GM12878 (cell line): ENCODE results near the gene WDR31. TPM values are rescaled to one million over a fixed set of nuclear protein-coding genes. Genes with fewer than 3 reads are reported as not detected.

Experiments
- ATAC-seq: fragments of 200-7000 bp; cut with Tn5 transposase; 3 replicates; pipeline ENCODE4 v1.9.1; 2020; ENCODE audit warnings: mild to moderate bottlenecking, moderate library complexity
- BruUV-seq: library from RNA; stranded (reverse); fragments of 400-500 nt; replicated peaks from 2 replicates; lab custom pipeline; 2021; lab: Mats Ljungman, UMichigan
- CTCF ChIA-PET: fragments of 300-600 bp; sonication (Branson Sonifier 250); formaldehyde crosslinking; extraction: SDS; loops from one replicate; lab custom pipeline; 2021; ENCODE audit warnings: inconsistent platforms; lab: Yijun Ruan, JAX
- POLR2A ChIA-PET: fragments of 350-600 bp; formaldehyde crosslinking; extraction: SDS; loops from one replicate; lab custom pipeline; 2021; ENCODE audit warnings: inconsistent platforms; lab: Charles Lee
- RAD21 ChIA-PET: fragments of 300-600 bp; sonication (Branson Sonifier 250); formaldehyde crosslinking; loops from one replicate; lab custom pipeline; 2023; ENCODE audit warnings: antibody characterized with exemption; ENCODE audit not compliant: unreplicated experiment; lab: Charles Lee
- SMC1A ChIA-PET: fragments of 300-600 bp; sonication (Branson Sonifier 250); formaldehyde crosslinking; loops from one replicate; lab custom pipeline; 2023; ENCODE audit not compliant: unreplicated experiment, uncharacterized antibody; lab: Charles Lee
- DNase-seq: peaks from one replicate; pipeline ENCODE4 v3.0.0-alpha.2; 2011; ENCODE audit warnings: low read depth, low spot score
- FAIRE-seq: peaks from 3 replicates; lab custom pipeline; 2011; peaks lifted over from hg19 to GRCh38; lab: Jason Lieb, UNC
- H2AFZ ChIP-seq: 2 replicates; pipeline ENCODE4 v1.6.0; 2011; ENCODE audit warnings: low read depth, low read length, control low read depth; ENCODE audit not compliant: control insufficient read depth
- H3K27ac ChIP-seq: 2 replicates; pipeline ENCODE4 v1.5.1; 2011; ENCODE audit warnings: control low read depth; ENCODE audit not compliant: control insufficient read depth, insufficient read depth
- H3K27me3 ChIP-seq, 2 experiments: replicated peaks in 1 of 2; 2 replicates each; pipeline versions ENCODE4 v1.6.0 to v1.6.1; 2011; ENCODE audit warnings: low read length in 1 of 2; ENCODE audit not compliant: control insufficient read depth in 2 of 2, insufficient read depth in 2 of 2
- H3K36me3 ChIP-seq, 2 experiments: 2 replicates each; pipeline ENCODE4 v1.5.1; 2011; ENCODE audit warnings: low read length in 1 of 2; ENCODE audit not compliant: control insufficient read depth in 2 of 2, insufficient read depth in 2 of 2
- H3K4me1 ChIP-seq: 2 replicates; pipeline ENCODE4 v1.6.1; 2011; ENCODE audit warnings: mild to moderate bottlenecking, low read length, moderate library complexity, mixed read lengths; ENCODE audit not compliant: control insufficient read depth, insufficient read depth
- H3K4me2 ChIP-seq: 2 replicates; pipeline ENCODE4 v1.6.0; 2011; ENCODE audit warnings: control low read depth; ENCODE audit not compliant: control insufficient read depth, insufficient read depth
- H3K4me3 ChIP-seq: fragments of 200-600 bp; sonication (generic); 2 replicates; pipeline ENCODE4 v1.5.1; 2016
- H3K79me2 ChIP-seq: 2 replicates; pipeline ENCODE4 v1.6.0; 2011; ENCODE audit warnings: low read length; ENCODE audit not compliant: control insufficient read depth, insufficient read depth
- H3K9ac ChIP-seq: 2 replicates; pipeline ENCODE4 v1.8.0; 2011; ENCODE audit warnings: low read length, control low read depth, mixed read lengths; ENCODE audit not compliant: control insufficient read depth, insufficient read depth
- H3K9me3 ChIP-seq: replicated peaks from 3 replicates; pipeline ENCODE4 v1.5.1; 2011; ENCODE audit warnings: mild to moderate bottlenecking, low read length; ENCODE audit not compliant: control insufficient read depth, insufficient read depth
- H4K20me1 ChIP-seq: 2 replicates; pipeline ENCODE4 v1.6.0; 2011; ENCODE audit not compliant: control insufficient read depth, insufficient read depth
- BHLHE40 ChIP-seq, 2 experiments: fragments of 450-650 bp in 1 of 2; IDR thresholded peaks; 2 replicates each; pipeline ENCODE4 v1.6.1; 2011 to 2017; ENCODE audit warnings: low read depth in 2 of 2, borderline replicate concordance in 1 of 2, improper control_type of control experiment in 1 of 2, low read length in 1 of 2, mild to moderate bottlenecking in 1 of 2
- CHD2 ChIP-seq: IDR thresholded peaks from 2 replicates; pipeline ENCODE4 v1.6.1; 2011; ENCODE audit warnings: low read depth, low read length, improper control_type of control experiment, borderline replicate concordance
- CHD4 ChIP-seq: fragments of 200-600 bp; sonication (generic); IDR thresholded peaks from 2 replicates; pipeline ENCODE4 v1.6.1; 2016; ENCODE audit warnings: mild to moderate bottlenecking
- HDGF ChIP-seq: fragments of 450-650 bp; IDR thresholded peaks from 2 replicates; pipeline ENCODE4 v1.6.1; 2016; ENCODE audit warnings: antibody characterized with exemption
- IKZF1 ChIP-seq: fragments of 450-650 bp; conservative IDR thresholded peaks from 2 replicates; pipeline ENCODE4 v1.6.1; 2017; ENCODE audit warnings: antibody characterized with exemption, mild to moderate bottlenecking
- MYB ChIP-seq: fragments of 150-350 bp; IDR thresholded peaks from 2 replicates; pipeline ENCODE4 v1.6.1; 2014; ENCODE audit warnings: mild to moderate bottlenecking, low read depth, low read length, borderline replicate concordance
- NR2C1 ChIP-seq: fragments of 450-650 bp; IDR thresholded peaks from 2 replicates; pipeline ENCODE4 v1.6.1; 2017; ENCODE audit warnings: antibody characterized with exemption, mild to moderate bottlenecking, moderate library complexity
- NR2C2 ChIP-seq: IDR thresholded peaks from 2 replicates; pipeline ENCODE4 v1.6.1; 2011; ENCODE audit warnings: borderline replicate concordance, low read depth; ENCODE audit not compliant: control insufficient read depth, insufficient read length
- PAX5 ChIP-seq: IDR thresholded peaks from 2 replicates; pipeline ENCODE4 v1.6.1; 2011; ENCODE audit warnings: low read depth, low read length, borderline replicate concordance
- STAT1 ChIP-seq: fragments of 450-650 bp; conservative IDR thresholded peaks from 2 replicates; pipeline ENCODE4 v1.6.1; 2014; ENCODE audit warnings: antibody characterized with exemption, mild to moderate bottlenecking
- YY1 ChIP-seq: IDR thresholded peaks from 2 replicates; pipeline ENCODE4 v1.6.1; 2011; ENCODE audit warnings: low read depth, mild to moderate bottlenecking, low read length
- ZNF217 ChIP-seq: fragments of 450-650 bp; IDR thresholded peaks from 2 replicates; pipeline ENCODE4 v1.6.1; 2017; ENCODE audit warnings: antibody characterized with exemption, mild to moderate bottlenecking
- ZNF24 ChIP-seq: fragments of 450-650 bp; IDR thresholded peaks from 2 replicates; pipeline ENCODE4 v1.6.1; 2017; ENCODE audit warnings: antibody characterized with exemption, mild to moderate bottlenecking
- ZNF622 ChIP-seq: fragments of 450-650 bp; IDR thresholded peaks from 2 replicates; pipeline ENCODE4 v1.6.1; 2017; ENCODE audit warnings: mild to moderate bottlenecking, inconsistent platforms
- whole genome bisulfite sequencing: methylation state at CpG from one replicate; pipeline ENCODE4 v1.1.6; 2016; ENCODE audit warnings: low lambda C conversion rate; ENCODE audit not compliant: insufficient replicate concordance, insufficient coverage; ENCODE audit errors: missing lambda C conversion rate; 5-methylcytosine and 5-hydroxymethylcytosine counted together
- in situ Hi-C: fragments of 300-500 bp; cut with MboI; formaldehyde crosslinking; loops from 9 replicates; pipeline ENCODE4 v1.14.3; 2018; ENCODE audit warnings: mixed read lengths
- intact Hi-C: fragments of 100-400 bp; cut with micrococcal nuclease; formaldehyde crosslinking; loops from one replicate; pipeline ENCODE4 v1.14.2; 2022; ENCODE audit not compliant: unreplicated experiment
- polyA plus RNA-seq, 11 experiments: library from polyadenylated mRNA; depleted of rRNA in 4 of 11; unstranded in 6 of 11; stranded (reverse) in 5 of 11; fragments of >200 nt; fragmentation: Nextera tagmentation in 4 of 11; fragmentation: Illumina TruSeq in 1 of 11; extraction: Ambion mirVana in 4 of 11; extraction: Trizol in 1 of 11; gene quantifications; 1 replicate in 1 of 11; 2 replicates in 10 of 11; pipeline versions ENCODE4 v1.2.1 to v1.2.3, GENCODE V29; 2011 to 2016; ENCODE audit warnings: inconsistent platforms in 2 of 11, missing spikeins in 2 of 11, low read depth in 1 of 11
- total RNA-seq, 4 experiments: library from RNA; depleted of rRNA in 3 of 4; stranded (reverse); fragments of >200 nt in 3 of 4; fragmentation: Illumina TruSeq in 1 of 4; extraction: Trizol in 1 of 4; gene quantifications; 2 replicates each; pipeline versions ENCODE4 v1.2.1 to v1.2.3, GENCODE V29; 2013 to 2021

The WDR31 gene
- total and polyA plus RNA-seq, 10 of the 15 experiments (the other 5 are each of a cell fraction or from before 2014, with no cell fraction given): 0.26 to 1.7 (median 0.79) TPM

GRCh38 chr9:113313261-113313660 lies 26.8 kb downstream of the WDR31 start:
- Histone ChIP-seq H3K27ac (no peak overlapping the region), H3K4me2 (no peak overlapping the region), H3K79me2 (no peaks in the 10 kb centered on the region), H3K27me3 (no peaks in the 10 kb centered on the region), H3K9me3 (no peaks in the 10 kb centered on the region), H2AFZ (no peak overlapping the region), H3K4me3 (no peak overlapping the region), H3K4me1 (no peaks in the 10 kb centered on the region), H4K20me1 (no peaks in the 10 kb centered on the region; the same call in 1 of the 2 replicates), H3K36me3 (no peaks in the 10 kb centered on the region), H3K9ac (no peak overlapping the region)
- ATAC-seq (no peak), DNase-seq (no peak), FAIRE-seq (no peak)
- CTCF ChIA-PET: no interaction called here
- intact Hi-C loops (no loop called here), in situ Hi-C loops (no loop called here)
- 15% methylated on average over 5 of the region's 5 CpGs for WGBS
- no TSS peak for BruUV-seq
- SMC1A ChIA-PET: interaction anchor here (0.8 kb wide), 2 partner anchors 14 to 95 kb away, joined by 3 read pairs; no protein-coding TSS in a partner anchor
- RAD21 ChIA-PET: no interaction called here
- TF ChIP-seq ZNF217: no peak
- no peak for TF ChIP-seq IKZF1
- TF ChIP-seq PAX5: no peak
- TF ChIP-seq CHD2: no peak
- no peak for TF ChIP-seq HDGF
- no peak for TF ChIP-seq MYB
- no peak for TF ChIP-seq BHLHE40 (IDR thresholded peaks at IDR 0.05; ENCODE audit: borderline replicate concordance in 1 of 2, low read depth in 2 of 2, low read length in 1 of 2)
- no peak for TF ChIP-seq STAT1
- no peak for TF ChIP-seq ZNF622
- no peak for TF ChIP-seq CHD4
- no peak for TF ChIP-seq ZNF24
- no peak for TF ChIP-seq YY1
- no peak for TF ChIP-seq NR2C2
- no peak for TF ChIP-seq NR2C1
- POLR2A ChIA-PET: no interaction called here
